Measurements from ENCODE around the gene OR2AT4.
"Not testable (repeated sequence)": the region's sequence is repeated elsewhere in the genome, so short reads cannot be mapped to it uniquely, and the experiment has no call there.

OR2AT4 gene

GRCh38 chr11:75113030-75113429 is 16.4 kb upstream of the OR2AT4 start:
- no peaks in the 10 kb centered on the region for H3K27me3 ChIP-seq (ENCODE audit: insufficient read depth, poor library complexity, severe bottlenecking)
- DNase-seq (ENCODE audit: low read depth in 1 of 2, low spot score in 1 of 2), result no peak
- H3K4me3 ChIP-seq (replicated peaks; ENCODE audit: insufficient read depth, low read length), result no peak overlapping the region
- no peak overlapping the region for H3K27ac ChIP-seq (replicated peaks)
- no peak for TF ChIP-seq REST (IDR thresholded peaks at IDR 0.05; ENCODE audit: insufficient replicate concordance, low read depth)
- TF ChIP-seq POLR2AphosphoS5 (IDR thresholded peaks at IDR 0.05; ENCODE audit: low read depth), result no peak
- no peak for TF ChIP-seq CTCF (IDR thresholded peaks at IDR 0.05; ENCODE audit: insufficient read depth, low read length)
- no peak for TF ChIP-seq SPI1 (IDR thresholded peaks at IDR 0.05; ENCODE audit: borderline replicate concordance, low read depth)
- TF ChIP-seq GABPA (IDR thresholded peaks at IDR 0.05; ENCODE audit: low read depth), result no peak

- TF ChIP-seq POLR2AphosphoS5 (IDR thresholded peaks at IDR 0.05; ENCODE audit: low read depth) (no peak), CTCF (IDR thresholded peaks at IDR 0.05; ENCODE audit: insufficient read depth, low read length) (no peak)
- DNase-seq (ENCODE audit: low read depth in 1 of 2, low spot score in 1 of 2), result no peak
- no peak overlapping the region for H3K4me3 ChIP-seq (replicated peaks; ENCODE audit: insufficient read depth, low read length)
Observed at GRCh38 chr11:75112200-75112599, 15.5 kb upstream of the OR2AT4 start.

GRCh38 chr11:75107187-75107586 is 10.5 kb upstream of the OR2AT4 start:
- no peak for DNase-seq (ENCODE audit: low read depth in 1 of 2, low spot score in 1 of 2)
- no peak overlapping the region for H3K4me3 ChIP-seq (replicated peaks; ENCODE audit: insufficient read depth, low read length)
- H3K27me3 ChIP-seq (ENCODE audit: insufficient read depth, poor library complexity, severe bottlenecking), result no peaks in the 10 kb centered on the region
- no peak for TF ChIP-seq REST (IDR thresholded peaks at IDR 0.05; ENCODE audit: insufficient replicate concordance, low read depth)
- TF ChIP-seq GABPA (IDR thresholded peaks at IDR 0.05; ENCODE audit: low read depth), result no peak
- TF ChIP-seq SPI1 (IDR thresholded peaks at IDR 0.05; ENCODE audit: borderline replicate concordance, low read depth), result no peak
- no peak for TF ChIP-seq CTCF (IDR thresholded peaks at IDR 0.05; ENCODE audit: insufficient read depth, low read length)
- TF ChIP-seq POLR2AphosphoS5 (IDR thresholded peaks at IDR 0.05; ENCODE audit: low read depth), result no peak
- H3K27ac ChIP-seq (replicated peaks), result no peak overlapping the region

More at GRCh38 chr11:75112200-75112599, 15.5 kb upstream of the OR2AT4 start:
- no peak overlapping the region for H3K27ac ChIP-seq (replicated peaks)
- no peaks in the 10 kb centered on the region for H3K27me3 ChIP-seq (ENCODE audit: insufficient read depth, poor library complexity, severe bottlenecking)

GRCh38 chr11:75105967-75106681 is 9.4 kb upstream of the OR2AT4 start:
- DNase-seq (ENCODE audit: low read depth in 1 of 2, low spot score in 1 of 2); H3K27ac ChIP-seq (replicated peaks); H3K27me3 ChIP-seq (ENCODE audit: insufficient read depth, poor library complexity, severe bottlenecking); H3K4me3 ChIP-seq (replicated peaks; ENCODE audit: insufficient read depth, low read length): not testable (repeated sequence)

Data from HL-60 (cell line).